ENCODE measurements around the gene IFNL1.

The IFNL1 gene

DNA sequence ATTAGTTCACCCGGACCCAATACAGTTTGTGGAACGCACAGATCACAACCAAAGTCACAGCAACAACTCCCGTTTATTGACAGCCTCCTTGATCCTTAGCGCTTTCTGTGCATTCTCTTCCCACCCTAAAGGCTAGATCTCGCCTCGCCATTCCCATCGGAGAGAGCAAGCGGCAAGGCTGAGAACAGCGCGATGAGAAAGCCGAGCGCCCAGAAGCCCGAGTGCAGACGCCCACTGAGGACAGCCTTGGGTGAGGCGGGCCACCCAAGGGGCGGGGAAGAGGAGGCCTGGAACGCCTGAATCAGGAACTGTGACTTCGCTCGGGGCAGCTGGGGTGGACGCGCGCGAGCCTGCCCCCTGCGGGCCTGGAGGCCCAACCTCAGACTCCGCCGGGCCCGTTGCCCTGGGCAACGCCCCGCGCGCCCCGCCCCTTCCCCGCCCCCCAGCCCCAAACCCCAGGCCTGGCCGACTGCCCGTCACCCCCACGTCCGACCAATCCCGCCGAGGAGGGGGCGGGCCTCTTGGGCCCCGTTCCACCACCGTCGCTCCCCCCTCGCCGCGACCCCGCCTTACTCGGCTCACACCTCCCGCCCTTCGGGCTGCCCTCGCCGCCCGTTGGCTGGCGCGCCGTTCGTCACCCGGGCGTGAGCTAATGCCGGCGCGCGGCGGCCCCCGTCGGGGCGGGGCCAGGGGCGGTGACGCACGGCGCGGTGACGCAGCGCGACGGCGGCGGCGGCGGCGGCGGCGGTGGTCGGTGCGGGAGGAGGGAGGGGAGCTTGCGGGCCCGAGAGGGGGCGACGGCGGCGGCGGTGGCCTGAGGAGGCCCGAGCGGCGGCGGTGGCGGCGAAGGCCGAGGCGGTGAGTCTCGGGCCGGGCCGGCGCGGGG lies 45.8 kb downstream of the IFNL1 start, which contains the start of gene SAMD4B:
TSS of gene SAMD4B (plus strand) at position 703 of the 886 bp plus-strand sequence. CDS start 14,473 bp downstream, outside the sequence.
- Histone ChIP-seq H3K4me3 (ENCODE audit: low read length) (peak within 1 kb of the TSS; percentile 88), H3K4me1 (ENCODE audit: control insufficient read depth, low read depth, low read length) (peaks cover 10% of the 10 kb centered on the region), H3K9me3 (ENCODE audit: control insufficient read depth, low read depth, low read length) (no peaks in the 10 kb centered on the region), H3K27me3 (ENCODE audit: control insufficient read depth, insufficient read depth, low read length) (no peaks in the 10 kb centered on the region), H3K27ac (ENCODE audit: low read length) (peak within 1 kb of the TSS; percentile 2), H3K36me3 (ENCODE audit: control insufficient read depth, low read depth, low read length) (no peaks in the 10 kb centered on the region), H3K9ac (ENCODE audit: low read length) (peak within 1 kb of the TSS; percentile 69)

DNA sequence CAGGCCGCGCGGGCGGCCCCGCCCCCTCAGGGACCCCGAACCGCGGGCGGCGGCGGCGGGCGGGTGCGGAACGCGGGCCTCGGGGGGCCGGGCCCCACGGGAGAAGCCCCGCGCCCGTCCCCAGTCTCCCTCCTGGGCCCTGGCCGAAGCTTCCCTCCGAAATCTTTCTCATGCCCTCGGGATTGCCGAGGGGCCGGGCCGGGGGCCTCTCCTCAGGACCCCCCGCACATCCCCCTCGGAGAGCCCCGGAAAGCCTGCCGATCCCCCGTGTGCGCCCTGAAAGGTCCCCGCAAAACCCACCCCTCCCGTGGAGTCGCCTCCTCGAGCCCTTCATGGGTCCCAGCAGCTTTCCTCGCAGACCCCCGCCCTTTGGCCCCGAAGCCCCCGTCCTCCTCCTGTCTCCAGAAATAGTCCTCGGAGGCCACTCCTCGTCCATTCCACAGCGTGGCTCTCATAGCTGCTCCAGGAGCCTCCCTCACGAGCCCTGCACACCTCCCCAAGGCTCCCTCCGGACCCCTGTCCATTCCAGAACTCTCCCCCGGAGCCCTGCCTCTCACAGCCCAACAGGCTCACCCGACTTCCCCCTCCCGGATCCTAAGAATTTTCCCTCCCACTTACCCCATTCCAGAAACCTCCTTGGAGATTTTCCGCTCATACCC lies 46.6 kb downstream of the IFNL1 start:
- Histone ChIP-seq H3K4me3 (ENCODE audit: low read length) (peak overlapping the region; percentile 88), H3K36me3 (ENCODE audit: control insufficient read depth, low read depth, low read length) (no peaks in the 10 kb centered on the region), H3K27me3 (ENCODE audit: control insufficient read depth, insufficient read depth, low read length) (no peaks in the 10 kb centered on the region), H3K4me1 (ENCODE audit: control insufficient read depth, low read depth, low read length) (peaks cover 10% of the 10 kb centered on the region), H3K9me3 (ENCODE audit: control insufficient read depth, low read depth, low read length) (no peaks in the 10 kb centered on the region), H3K27ac (ENCODE audit: low read length) (no peak overlapping the region), H3K9ac (ENCODE audit: low read length) (peak overlapping the region; percentile 69)

DNA sequence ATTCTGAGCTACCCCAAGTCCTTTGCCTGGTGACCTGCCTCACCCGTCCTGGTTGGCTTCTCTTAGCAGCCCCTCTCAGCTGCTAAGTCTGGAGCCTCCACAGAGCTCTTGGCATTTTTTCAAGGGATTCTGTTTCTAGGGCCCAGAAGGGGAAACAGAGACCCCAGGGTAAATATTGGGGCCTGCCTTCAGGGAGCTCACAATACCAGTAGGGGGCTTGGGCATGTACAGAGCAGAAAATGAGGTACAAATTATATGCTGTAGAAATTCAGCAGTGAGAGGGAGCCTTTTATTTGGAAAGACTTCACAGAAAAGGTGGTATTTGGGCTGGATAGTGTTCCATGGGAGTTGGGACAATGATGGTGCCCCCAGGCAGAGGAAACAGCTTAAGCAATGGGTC lies 49.7 kb downstream of the IFNL1 start:
- no peak overlapping the region for H3K4me3 ChIP-seq (ENCODE audit: low read length)
- peaks cover 15% of the 10 kb centered on the region for H3K36me3 ChIP-seq (ENCODE audit: control insufficient read depth, low read depth, low read length)

DNA sequence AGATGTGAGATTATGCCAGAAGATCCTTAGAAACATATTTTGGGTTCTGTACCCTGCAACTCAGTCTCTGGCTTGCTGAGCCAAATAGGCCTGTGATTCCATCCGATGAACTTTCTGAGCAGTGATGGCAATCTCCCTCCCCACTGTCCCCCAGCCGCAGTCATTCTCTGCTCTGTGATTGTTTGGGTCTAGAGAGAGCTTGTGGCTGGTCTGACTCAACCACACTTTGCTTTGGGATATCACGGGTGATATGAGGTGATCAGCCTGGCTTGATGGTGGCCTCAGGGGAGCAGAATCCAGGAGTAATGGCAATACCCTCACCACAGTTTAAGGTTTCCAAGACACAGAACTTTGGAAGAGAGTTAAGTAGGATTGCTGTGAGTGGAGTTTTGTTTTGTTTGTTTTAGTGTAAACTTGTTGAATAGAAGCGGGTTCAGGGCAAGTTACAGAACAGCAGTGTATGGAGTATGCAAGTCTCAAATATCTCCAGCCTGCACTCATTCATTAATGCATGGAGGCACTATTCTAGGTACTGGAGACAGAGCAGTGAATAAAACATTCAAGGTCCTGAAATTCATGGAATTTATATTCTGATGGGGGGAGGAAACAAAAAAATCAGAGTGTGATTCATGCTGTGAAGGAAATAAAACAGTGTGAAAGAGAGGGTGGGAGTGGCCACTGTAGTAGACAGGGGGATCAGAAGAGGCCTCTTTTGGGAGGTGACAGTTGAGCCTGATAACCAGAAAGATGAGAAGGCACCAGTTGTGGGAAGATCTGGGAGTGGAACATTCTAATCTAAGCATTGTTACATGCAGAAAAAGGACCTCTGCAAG lies 51.3 kb downstream of the IFNL1 start:
- Histone ChIP-seq H3K36me3 (ENCODE audit: control insufficient read depth, low read depth, low read length) (peaks cover 26% of the 10 kb centered on the region), H3K27ac (ENCODE audit: low read length) (no peak overlapping the region), H3K27me3 (ENCODE audit: control insufficient read depth, insufficient read depth, low read length) (no peaks in the 10 kb centered on the region), H3K4me3 (ENCODE audit: low read length) (no peak overlapping the region), H3K9ac (ENCODE audit: low read length) (no peak overlapping the region), H3K4me1 (ENCODE audit: control insufficient read depth, low read depth, low read length) (peaks cover 7% of the 10 kb centered on the region), H3K9me3 (ENCODE audit: control insufficient read depth, low read depth, low read length) (no peaks in the 10 kb centered on the region)

More for the DNA sequence above, 49.7 kb downstream of the IFNL1 start:
- no peak overlapping the region for H3K9ac ChIP-seq (ENCODE audit: low read length)
- no peaks in the 10 kb centered on the region for H3K27me3 ChIP-seq (ENCODE audit: control insufficient read depth, insufficient read depth, low read length)
- no peak overlapping the region for H3K27ac ChIP-seq (ENCODE audit: low read length)
- H3K4me1 ChIP-seq (ENCODE audit: control insufficient read depth, low read depth, low read length): peaks cover 7% of the 10 kb centered on the region
- H3K9me3 ChIP-seq (ENCODE audit: control insufficient read depth, low read depth, low read length): no peaks in the 10 kb centered on the region
